Measurements from ENCODE around the gene KRTAP10-5.

DNA sequence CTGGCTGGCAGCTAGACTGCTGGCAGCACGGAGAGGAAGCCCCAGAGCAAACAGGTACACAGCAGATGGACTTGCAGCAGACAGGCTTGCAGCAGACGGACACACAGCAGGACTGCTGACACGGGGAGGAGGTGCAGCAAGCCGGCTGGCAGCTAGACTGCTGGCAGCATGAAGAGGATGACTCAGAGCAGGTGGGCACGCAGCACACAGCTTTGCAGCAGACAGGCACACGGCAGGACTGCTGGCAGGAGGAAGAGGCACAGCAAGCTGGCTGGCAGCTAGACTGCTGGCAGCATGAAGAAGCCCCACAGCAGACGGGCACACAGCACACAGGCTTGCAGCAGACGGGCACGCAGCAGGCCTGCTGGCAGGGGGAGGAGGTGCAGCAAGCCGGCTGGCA is 29.6 kb downstream of the KRTAP10-5 start:
- TF ChIP-seq, protein P1, sequence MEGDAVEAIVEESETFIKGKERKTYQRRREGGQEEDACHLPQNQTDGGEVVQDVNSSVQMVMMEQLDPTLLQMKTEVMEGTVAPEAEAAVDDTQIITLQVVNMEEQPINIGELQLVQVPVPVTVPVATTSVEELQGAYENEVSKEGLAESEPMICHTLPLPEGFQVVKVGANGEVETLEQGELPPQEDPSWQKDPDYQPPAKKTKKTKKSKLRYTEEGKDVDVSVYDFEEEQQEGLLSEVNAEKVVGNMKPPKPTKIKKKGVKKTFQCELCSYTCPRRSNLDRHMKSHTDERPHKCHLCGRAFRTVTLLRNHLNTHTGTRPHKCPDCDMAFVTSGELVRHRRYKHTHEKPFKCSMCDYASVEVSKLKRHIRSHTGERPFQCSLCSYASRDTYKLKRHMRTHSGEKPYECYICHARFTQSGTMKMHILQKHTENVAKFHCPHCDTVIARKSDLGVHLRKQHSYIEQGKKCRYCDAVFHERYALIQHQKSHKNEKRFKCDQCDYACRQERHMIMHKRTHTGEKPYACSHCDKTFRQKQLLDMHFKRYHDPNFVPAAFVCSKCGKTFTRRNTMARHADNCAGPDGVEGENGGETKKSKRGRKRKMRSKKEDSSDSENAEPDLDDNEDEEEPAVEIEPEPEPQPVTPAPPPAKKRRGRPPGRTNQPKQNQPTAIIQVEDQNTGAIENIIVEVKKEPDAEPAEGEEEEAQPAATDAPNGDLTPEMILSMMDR (IDR thresholded peaks at IDR 0.05 in 8 of 11, conservative IDR thresholded peaks at IDR 0.05 in 3 of 11), result no peak
- TF ChIP-seq POLR2AphosphoS5 (IDR thresholded peaks at IDR 0.05) (no peak), POLR2A (IDR thresholded peaks at IDR 0.05) (no peak)
